KOPT-K1 (cell line): Measurements from ENCODE around the gene TRIM74.
"Not testable (repeated sequence)": the region's sequence is repeated elsewhere in the genome, so short reads cannot be mapped to it uniquely, and the experiment has no call there.

Source experiments
- H3K27ac ChIP-seq: fragments of 200-600 bp; sonication (generic); 2 replicates; pipeline ENCODE4 v1.5.1; 2016; ENCODE audit warnings: antibody characterized with exemption, mild to moderate bottlenecking, low read depth, low read length; ENCODE audit not compliant: poor library complexity, severe bottlenecking
- H3K36me3 ChIP-seq: fragments of 200-600 bp; sonication (generic); 2 replicates; pipeline ENCODE4 v1.5.1; 2017; ENCODE audit warnings: antibody characterized with exemption, mild to moderate bottlenecking, low read length, moderate library complexity; ENCODE audit not compliant: insufficient read depth
- H3K9me3 ChIP-seq: fragments of 200-600 bp; sonication (generic); 2 replicates; pipeline ENCODE4 v1.5.1; 2017; ENCODE audit warnings: antibody characterized with exemption, low read length, mild to moderate bottlenecking; ENCODE audit not compliant: insufficient read depth, poor library complexity, severe bottlenecking

TRIM74 gene

DNA sequence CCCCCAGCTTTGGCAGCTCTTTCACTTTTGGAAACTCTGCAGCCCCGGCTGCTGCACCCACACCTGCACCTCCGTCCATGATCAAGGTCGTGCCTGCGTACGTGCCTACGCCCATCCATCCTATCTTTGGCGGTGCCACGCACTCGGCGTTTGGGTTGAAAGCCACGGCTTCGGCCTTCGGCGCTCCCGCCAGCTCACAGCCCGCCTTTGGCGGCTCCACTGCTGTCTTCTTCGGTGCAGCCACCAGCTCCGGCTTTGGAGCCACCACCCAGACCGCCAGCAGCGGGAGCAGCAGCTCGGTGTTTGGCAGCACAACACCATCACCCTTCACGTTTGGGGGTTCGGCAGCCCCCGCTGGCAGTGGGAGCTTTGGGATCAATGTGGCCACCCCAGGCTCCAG is 26.3 kb downstream of the TRIM74 start:
- H3K9me3 ChIP-seq, H3K27ac ChIP-seq: not testable (repeated sequence)
- H3K36me3 ChIP-seq, result peaks cover 45% of the 10 kb centered on the region

DNA sequence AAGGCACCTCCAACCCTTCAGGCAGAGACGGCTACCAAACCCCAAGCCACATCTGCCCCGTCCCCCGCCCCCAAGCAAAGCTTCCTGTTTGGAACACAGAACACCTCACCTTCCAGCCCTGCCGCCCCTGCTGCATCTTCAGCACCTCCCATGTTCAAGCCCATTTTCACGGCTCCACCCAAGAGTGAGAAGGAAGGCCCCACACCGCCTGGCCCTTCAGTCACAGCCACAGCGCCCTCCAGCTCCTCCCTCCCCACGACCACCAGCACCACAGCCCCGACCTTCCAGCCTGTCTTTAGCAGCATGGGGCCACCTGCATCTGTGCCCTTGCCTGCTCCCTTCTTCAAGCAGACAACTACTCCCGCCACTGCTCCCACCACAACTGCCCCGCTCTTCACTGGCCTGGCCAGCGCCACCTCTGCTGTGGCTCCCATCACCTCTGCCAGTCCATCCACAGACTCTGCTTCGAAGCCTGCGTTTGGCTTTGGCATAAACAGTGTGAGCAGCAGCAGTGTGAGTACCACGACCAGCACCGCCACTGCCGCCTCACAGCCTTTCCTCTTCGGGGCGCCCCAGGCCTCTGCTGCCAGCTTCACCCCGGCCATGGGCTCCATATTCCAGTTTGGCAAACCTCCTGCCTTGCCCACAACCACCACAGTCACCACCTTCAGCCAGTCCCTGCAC is 27.1 kb downstream of the TRIM74 start:
- H3K27ac ChIP-seq, H3K9me3 ChIP-seq: not testable (repeated sequence)
- peaks cover 48% of the 10 kb centered on the region for H3K36me3 ChIP-seq

DNA sequence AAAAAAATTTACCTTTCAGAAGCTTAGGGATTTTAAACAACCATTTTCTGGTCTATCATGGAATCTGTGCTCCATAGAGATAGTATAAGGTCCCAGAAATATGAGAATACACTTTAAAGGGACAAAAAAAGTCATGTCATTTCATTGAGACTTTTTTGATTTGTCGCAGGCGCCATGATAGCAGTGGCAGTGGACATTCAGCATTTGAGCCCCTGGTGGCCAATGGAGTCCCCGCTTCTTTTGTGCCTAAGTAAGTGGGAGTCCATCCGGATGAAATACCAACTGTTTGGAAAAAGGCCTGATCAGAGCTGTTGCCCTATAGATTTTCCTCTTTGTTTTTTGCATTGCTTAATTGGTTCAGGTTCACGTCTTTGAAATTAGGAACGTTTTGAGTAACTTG is 41.0 kb downstream of the TRIM74 start:
- H3K36me3 ChIP-seq, result peaks cover 68% of the 10 kb centered on the region
- not testable (repeated sequence) for H3K27ac ChIP-seq, H3K9me3 ChIP-seq

DNA sequence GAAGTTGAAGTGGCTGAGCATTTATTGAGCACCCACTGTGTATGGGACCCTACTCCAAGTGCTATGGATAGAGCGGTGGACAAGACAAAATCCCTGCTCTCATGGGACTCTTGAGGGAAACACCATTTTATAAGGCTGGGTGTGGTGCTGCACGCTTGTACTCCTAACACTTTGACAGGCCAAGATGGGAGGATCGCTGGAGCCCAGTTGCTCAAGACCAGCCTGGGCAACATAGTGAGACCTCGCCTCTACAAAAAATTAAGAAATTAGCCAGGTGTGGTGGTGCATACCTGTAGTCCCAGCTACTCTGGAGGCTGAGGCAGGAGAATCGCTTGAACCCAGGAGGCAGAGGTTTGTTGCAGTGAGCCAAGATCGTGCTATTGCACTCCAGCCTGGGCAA is 41.5 kb downstream of the TRIM74 start:
- not testable (repeated sequence) for H3K9me3 ChIP-seq, H3K27ac ChIP-seq
- peaks cover 64% of the 10 kb centered on the region for H3K36me3 ChIP-seq

DNA sequence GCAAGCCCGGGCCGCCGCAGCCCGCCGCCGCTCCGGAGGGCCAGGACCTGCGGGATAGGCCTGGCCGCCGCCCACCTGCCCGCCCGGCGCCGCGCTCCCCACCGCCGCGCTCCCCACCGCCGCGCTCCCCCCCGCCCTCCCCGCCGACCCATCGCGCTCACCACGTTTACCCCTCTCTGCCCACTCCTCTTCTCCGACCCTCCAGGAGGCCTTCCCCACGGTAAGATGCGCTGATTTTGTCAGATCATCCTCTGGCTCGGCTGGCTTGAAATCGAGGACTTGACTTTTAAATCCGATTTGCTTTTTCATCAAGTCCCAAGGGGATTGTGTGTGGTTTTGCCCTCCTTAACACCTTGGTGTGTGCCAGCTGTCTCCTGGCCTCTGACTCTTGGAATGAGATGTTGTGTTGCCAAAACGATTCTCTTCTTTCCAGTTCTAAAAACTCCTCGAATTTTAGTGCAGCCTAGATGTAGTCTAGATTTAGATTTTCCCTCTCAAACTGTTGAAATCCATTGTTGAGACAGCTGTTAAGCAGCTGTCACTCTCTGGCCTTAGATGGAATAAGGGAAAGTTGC is 43.6 kb downstream of the TRIM74 start:
- Histone ChIP-seq H3K36me3 (peaks cover 61% of the 10 kb centered on the region), H3K27ac (peak overlapping the region; percentile 75), H3K9me3 (no peaks in the 10 kb centered on the region)

DNA sequence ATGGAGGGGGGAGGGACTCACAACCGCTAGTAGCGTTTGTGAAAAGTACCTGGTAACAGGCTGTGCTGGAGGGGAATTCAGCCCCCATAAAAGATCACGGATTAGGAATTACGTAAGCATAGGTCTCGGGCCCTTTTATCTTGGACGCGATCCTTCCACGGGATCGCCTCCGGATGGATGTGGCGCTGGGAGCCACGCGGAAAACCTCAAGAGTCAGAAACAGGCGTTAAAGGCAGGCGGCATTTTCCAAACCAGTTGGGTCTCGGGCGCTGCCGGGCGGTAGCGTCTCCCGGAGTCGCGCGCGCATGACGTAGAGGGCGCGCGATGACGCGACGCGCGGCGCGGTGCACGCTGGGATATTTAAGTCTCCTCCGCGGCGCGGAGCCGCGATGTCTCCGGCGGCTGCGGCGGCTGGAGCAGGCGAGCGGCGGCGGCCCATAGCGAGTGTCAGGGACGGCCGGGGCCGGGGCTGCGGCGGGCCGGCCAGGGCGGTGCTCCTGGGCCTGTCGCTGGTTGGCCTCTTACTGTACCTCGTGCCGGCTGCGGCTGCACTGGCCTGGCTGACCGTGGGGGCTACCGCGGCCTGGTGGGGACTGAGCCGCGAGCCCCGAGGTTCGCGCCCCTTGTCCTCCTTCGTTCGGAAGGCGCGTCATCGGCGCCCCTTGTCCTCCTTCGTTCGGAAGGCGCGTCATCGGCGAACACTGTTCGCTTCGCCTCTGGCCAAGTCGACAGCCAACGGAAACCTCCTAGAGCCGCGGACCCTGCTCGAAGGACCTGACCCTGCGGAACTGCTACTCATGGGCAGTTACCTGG is 44.3 kb downstream of the TRIM74 start, which contains the start of gene POM121:
TSS of gene POM121 (plus strand) at position 363 of the 813 bp plus-strand sequence. CDS start at position 390, 27 bp downstream.
- no peaks in the 10 kb centered on the region for H3K9me3 ChIP-seq
- H3K36me3 ChIP-seq, result peaks cover 61% of the 10 kb centered on the region
- peak within 1 kb of the TSS; percentile 75 for H3K27ac ChIP-seq

DNA sequence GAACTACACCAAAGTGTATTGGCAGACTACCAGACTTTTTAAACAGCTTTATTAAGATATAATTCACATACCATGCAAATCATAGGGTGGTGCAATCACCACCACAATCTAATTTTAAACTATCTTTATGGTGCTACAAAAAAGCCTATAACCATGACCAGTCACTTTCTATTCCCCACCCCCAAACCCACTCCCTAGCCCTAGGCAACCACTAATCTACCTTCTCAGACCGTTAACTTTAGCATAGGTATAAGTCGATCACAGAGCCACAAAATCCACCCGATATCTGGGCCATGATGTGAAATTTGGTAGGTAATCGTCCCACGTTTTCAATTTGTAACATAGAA is 44.9 kb downstream of the TRIM74 start:
- no peaks in the 10 kb centered on the region for H3K9me3 ChIP-seq
- H3K36me3 ChIP-seq, result peaks cover 61% of the 10 kb centered on the region
- peak overlapping the region; percentile 75 for H3K27ac ChIP-seq

DNA sequence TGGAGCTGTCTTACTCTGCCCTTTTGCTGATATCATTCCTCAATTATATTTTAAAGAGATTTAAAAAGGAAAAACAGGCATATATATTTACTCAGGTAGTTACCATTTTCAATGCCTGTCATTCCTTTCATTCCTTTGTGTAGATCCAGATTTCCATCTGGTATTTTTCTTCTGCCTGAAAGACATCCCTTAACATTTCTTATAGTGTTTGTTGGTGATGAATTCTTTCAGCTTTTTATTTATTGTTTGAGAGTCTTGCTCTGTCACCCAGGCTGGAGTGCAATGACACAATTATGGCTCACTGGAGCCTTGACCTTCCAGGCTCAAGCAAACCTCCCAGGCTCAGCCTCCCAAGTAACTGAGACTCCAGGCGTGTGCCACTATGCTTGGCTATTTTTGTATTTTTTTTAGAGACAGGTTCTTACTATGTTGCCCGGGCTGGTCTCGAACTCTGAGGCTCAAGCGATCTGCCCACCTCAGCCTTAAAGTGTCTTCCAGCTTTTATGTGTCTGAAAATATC is 50.0 kb downstream of the TRIM74 start:
- Histone ChIP-seq H3K9me3 (no peaks in the 10 kb centered on the region), H3K27ac (no peak overlapping the region), H3K36me3 (peaks cover 62% of the 10 kb centered on the region)

DNA sequence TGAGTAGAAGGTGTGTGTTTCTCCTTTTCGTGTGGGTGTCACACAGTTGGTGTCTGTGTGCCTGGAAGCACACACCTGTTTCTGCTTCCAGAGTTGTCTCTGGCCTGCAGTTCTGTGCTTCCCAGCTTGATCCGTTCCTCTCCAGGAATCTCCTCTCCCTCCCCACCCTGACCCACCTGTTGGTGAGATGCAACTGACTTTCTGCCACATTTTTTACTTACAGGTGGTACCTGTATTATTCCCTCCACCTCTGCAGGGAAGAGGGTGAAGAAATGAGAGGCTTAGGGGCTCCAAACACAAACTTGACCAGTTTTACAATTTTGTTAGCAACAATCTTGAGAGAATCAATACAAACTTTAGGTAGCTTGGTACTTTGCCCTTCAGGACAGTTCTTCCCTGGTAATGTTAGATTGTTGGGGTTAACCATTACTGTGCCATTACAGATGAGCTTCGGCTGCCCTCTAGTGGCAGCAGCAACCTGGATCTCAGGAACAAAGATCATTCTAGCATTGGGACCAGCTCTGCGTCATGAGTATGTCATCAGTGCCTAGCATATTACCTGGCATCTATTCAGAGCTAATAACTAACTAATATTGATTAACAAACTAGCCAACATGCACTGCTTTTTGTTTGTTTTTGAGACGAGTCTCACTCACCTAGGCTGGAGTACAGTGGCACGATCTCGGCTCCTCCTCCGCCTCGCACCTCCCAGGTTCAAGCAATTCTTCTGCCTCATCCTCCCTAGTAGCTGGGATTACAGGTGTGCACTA is 54.3 kb downstream of the TRIM74 start:
- not testable (repeated sequence) for H3K27ac ChIP-seq

DNA sequence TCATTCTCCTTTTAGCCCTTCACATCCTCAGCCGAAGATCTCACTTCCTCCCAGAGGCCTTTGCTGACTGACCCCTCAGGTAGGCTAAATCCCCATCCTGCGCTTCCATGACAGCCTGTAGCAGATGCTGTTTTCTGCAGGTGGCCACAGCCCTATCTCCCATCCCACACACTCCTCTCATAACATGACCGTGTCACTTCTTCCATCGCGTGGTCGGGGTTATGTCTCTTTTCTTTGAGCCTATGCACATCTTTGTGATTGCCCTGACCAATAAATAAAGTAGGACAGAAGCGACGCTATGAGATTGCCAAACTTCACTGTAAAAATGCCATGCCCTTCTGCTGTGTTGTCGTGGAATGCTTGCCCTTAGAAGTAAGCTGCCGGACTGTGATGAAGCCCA is 55.5 kb downstream of the TRIM74 start:
- not testable (repeated sequence) for H3K27ac ChIP-seq, H3K9me3 ChIP-seq
- H3K36me3 ChIP-seq, result peaks cover 76% of the 10 kb centered on the region

More for the DNA sequence above, 54.3 kb downstream of the TRIM74 start:
- peaks cover 76% of the 10 kb centered on the region for H3K36me3 ChIP-seq
- not testable (repeated sequence) for H3K9me3 ChIP-seq

DNA sequence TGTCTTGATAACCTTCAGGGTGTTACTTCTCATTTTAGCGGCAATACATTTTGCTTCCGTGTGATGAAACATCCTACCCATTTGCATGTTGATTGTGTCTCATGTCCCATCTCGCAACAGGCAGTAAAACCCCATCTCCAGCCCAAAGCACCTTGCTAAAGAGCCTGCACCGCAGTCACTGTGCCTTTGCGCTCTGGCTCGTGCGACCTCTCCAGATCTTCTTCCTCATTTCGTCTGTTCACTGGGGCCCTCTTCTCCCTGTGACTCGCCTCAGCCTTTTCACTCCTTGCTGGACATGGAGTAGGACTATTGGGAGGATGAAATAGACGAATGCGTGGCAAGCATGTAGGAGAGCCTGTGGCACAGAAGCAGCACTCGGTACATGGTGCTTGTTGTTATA is 57.9 kb downstream of the TRIM74 start:
- H3K9me3 ChIP-seq, H3K27ac ChIP-seq: not testable (repeated sequence)
- peaks cover 83% of the 10 kb centered on the region for H3K36me3 ChIP-seq
